HL-60 (cell line): Measurements from ENCODE around the gene MS4A4A.

ENCODE experiments used
- DNase-seq, 2 experiments: peaks; one replicate each; pipeline ENCODE4 v3.0.0-alpha.2; 2010 to 2020; ENCODE audit warnings: low read depth in 1 of 2, low spot score in 1 of 2
- H3K27ac ChIP-seq: fragments of 250-450 bp; sonication (Bioruptor Pico); replicated peaks from 2 replicates; pipeline ENCODE4 v1.5.1; 2020; ENCODE audit warnings: mild to moderate bottlenecking, moderate library complexity
- H3K27me3 ChIP-seq: fragments of 250-450 bp; sonication (Bioruptor Pico); 2 replicates; pipeline ENCODE4 v1.5.1; 2021; ENCODE audit warnings: mild to moderate bottlenecking, moderate library complexity; ENCODE audit not compliant: insufficient read depth, poor library complexity, severe bottlenecking
- H3K4me3 ChIP-seq: replicated peaks from 2 replicates; pipeline ENCODE4 v1.5.1; 2011; ENCODE audit warnings: mild to moderate bottlenecking, control low read depth, low read length; ENCODE audit not compliant: insufficient read depth
- GABPA ChIP-seq: IDR thresholded peaks from 2 replicates; pipeline ENCODE4 v1.6.1; 2012; ENCODE audit warnings: low read depth
- POLR2AphosphoS5 ChIP-seq: IDR thresholded peaks from 2 replicates; pipeline ENCODE4 v1.6.1; 2012; ENCODE audit warnings: low read depth
- SPI1 ChIP-seq: IDR thresholded peaks from 2 replicates; pipeline ENCODE4 v1.6.1; 2012; ENCODE audit warnings: low read depth, mild to moderate bottlenecking, borderline replicate concordance
- long read RNA-seq: library from polyadenylated mRNA; unstranded; transcript quantifications from one replicate; pipeline ENCODE4 v2.0.0, GENCODE V29; 2020
- TF ChIP-seq, protein P1 (sequence below): IDR thresholded peaks from 2 replicates; pipeline ENCODE4 v1.6.1; 2012; ENCODE audit warnings: low read depth; ENCODE audit not compliant: insufficient replicate concordance
- TF ChIP-seq, protein P2 (sequence below): IDR thresholded peaks from one replicate; pipeline ENCODE4 v1.5.1; 2011; ENCODE audit warnings: low read length, control low read depth, inconsistent platforms; ENCODE audit not compliant: insufficient read depth

The MS4A4A gene
- long read RNA-seq: 0 reads

GRCh38 chr11:60280412-60280811 is at the start of gene MS4A4A:
Gene MS4A4A (plus strand): TSS chr11:60280666. CDS start chr11:60280676, 10 bp downstream.
- Histone ChIP-seq H3K27me3 (no peaks in the 10 kb centered on the region), H3K4me3 (no peak within 1 kb of the TSS), H3K27ac (no peak within 1 kb of the TSS)
- TF ChIP-seq GABPA: no peak
- TF ChIP-seq SPI1: peak; percentile 80; the same call in 1 of the 2 replicates
- peak; percentile 74 to 87 for DNase-seq

GRCh38 chr11:60230681-60231080 is 49.8 kb upstream of the MS4A4A start:
- TF ChIP-seq SPI1 (peak; percentile 33; the same call in 1 of the 2 replicates), POLR2AphosphoS5 (no peak)
- TF ChIP-seq, protein P1, sequence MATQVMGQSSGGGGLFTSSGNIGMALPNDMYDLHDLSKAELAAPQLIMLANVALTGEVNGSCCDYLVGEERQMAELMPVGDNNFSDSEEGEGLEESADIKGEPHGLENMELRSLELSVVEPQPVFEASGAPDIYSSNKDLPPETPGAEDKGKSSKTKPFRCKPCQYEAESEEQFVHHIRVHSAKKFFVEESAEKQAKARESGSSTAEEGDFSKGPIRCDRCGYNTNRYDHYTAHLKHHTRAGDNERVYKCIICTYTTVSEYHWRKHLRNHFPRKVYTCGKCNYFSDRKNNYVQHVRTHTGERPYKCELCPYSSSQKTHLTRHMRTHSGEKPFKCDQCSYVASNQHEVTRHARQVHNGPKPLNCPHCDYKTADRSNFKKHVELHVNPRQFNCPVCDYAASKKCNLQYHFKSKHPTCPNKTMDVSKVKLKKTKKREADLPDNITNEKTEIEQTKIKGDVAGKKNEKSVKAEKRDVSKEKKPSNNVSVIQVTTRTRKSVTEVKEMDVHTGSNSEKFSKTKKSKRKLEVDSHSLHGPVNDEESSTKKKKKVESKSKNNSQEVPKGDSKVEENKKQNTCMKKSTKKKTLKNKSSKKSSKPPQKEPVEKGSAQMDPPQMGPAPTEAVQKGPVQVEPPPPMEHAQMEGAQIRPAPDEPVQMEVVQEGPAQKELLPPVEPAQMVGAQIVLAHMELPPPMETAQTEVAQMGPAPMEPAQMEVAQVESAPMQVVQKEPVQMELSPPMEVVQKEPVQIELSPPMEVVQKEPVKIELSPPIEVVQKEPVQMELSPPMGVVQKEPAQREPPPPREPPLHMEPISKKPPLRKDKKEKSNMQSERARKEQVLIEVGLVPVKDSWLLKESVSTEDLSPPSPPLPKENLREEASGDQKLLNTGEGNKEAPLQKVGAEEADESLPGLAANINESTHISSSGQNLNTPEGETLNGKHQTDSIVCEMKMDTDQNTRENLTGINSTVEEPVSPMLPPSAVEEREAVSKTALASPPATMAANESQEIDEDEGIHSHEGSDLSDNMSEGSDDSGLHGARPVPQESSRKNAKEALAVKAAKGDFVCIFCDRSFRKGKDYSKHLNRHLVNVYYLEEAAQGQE: no peak
- DNase-seq: no peak
- Histone ChIP-seq H3K4me3 (no peak overlapping the region), H3K27me3 (no peaks in the 10 kb centered on the region), H3K27ac (no peak overlapping the region)

- Histone ChIP-seq H3K4me3 (no peak overlapping the region), H3K27ac (no peak overlapping the region), H3K27me3 (no peaks in the 10 kb centered on the region)
- peak; percentile 24 to 26 for DNase-seq
- TF ChIP-seq POLR2AphosphoS5 (no peak), SPI1 (peak; percentile 23; the same call in 1 of the 2 replicates)
Measured at GRCh38 chr11:60235321-60235720, 45.1 kb upstream of the MS4A4A start.

DNA sequence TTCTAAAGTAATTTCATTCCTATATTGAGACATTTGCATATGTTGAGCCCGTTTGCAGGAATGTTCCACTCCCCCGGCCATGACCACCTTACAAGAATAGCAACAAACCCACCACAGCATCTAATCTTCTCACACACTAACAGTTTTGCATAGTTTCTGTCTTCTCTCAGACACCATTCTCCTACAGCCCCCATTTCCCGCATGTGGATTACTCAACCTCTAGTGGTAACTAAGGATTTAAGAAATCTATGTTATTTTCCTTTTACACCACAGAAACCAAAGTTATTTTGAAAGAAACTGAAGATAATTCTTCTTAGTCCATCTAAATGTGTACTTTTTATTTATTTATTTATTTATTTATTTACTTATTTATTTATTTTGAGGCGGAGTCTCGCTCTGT is 39.8 kb upstream of the MS4A4A start:
- TF ChIP-seq SPI1: no peak
- TF ChIP-seq, protein P2, sequence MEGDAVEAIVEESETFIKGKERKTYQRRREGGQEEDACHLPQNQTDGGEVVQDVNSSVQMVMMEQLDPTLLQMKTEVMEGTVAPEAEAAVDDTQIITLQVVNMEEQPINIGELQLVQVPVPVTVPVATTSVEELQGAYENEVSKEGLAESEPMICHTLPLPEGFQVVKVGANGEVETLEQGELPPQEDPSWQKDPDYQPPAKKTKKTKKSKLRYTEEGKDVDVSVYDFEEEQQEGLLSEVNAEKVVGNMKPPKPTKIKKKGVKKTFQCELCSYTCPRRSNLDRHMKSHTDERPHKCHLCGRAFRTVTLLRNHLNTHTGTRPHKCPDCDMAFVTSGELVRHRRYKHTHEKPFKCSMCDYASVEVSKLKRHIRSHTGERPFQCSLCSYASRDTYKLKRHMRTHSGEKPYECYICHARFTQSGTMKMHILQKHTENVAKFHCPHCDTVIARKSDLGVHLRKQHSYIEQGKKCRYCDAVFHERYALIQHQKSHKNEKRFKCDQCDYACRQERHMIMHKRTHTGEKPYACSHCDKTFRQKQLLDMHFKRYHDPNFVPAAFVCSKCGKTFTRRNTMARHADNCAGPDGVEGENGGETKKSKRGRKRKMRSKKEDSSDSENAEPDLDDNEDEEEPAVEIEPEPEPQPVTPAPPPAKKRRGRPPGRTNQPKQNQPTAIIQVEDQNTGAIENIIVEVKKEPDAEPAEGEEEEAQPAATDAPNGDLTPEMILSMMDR: no peak
- TF ChIP-seq POLR2AphosphoS5: no peak
- no peak for TF ChIP-seq GABPA
- TF ChIP-seq, protein P1: no peak
- DNase-seq: no peak
- no peak overlapping the region for H3K4me3 ChIP-seq
- H3K27ac ChIP-seq: no peak overlapping the region
- no peaks in the 10 kb centered on the region for H3K27me3 ChIP-seq

GRCh38 chr11:60241786-60242185 is 38.7 kb upstream of the MS4A4A start:
- no peaks in the 10 kb centered on the region for H3K27me3 ChIP-seq
- no peak for DNase-seq
- no peak for TF ChIP-seq GABPA
- TF ChIP-seq, protein P2: no peak
- TF ChIP-seq SPI1: no peak
- TF ChIP-seq POLR2AphosphoS5: no peak
- TF ChIP-seq, protein P1: no peak
- 0 out of 2 replicates have a peak overlapping the region, but pooled peaks have one; percentile 1 for H3K4me3 ChIP-seq
- no peak overlapping the region for H3K27ac ChIP-seq
